Measurements from ENCODE around the gene CAMKV.

Gene CAMKV

DNA sequence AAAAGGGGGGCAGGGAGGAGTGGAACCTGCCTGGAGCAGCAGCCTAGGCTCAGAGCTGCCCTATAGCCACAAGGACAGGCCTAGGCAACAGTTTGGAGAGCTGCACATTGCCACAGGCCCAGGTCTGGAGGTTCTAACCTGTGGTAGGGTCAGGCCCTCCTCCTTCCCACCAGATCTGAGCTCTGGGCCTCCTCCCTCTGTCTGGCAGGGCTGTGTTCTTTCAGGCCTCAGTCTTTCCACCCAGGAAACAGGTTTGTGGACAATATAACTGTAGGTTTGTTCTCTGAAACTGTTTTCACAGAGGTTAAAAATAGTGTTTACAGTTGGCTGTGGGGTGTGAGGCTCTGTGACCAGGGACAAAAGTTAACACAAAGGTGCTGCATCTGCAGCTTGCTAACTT lies 9.0 kb upstream of the CAMKV start:
- Mint-ChIP-seq H3K9me3 (no peaks in the 10 kb centered on the region), H3K27me3 (peaks cover 32% of the 10 kb centered on the region), H3K4me3 (no peak overlapping the region), H3K36me3 (no peaks in the 10 kb centered on the region), H3K27ac (no peak overlapping the region), H3K4me1 (no peaks in the 10 kb centered on the region)
- no peak for DNase-seq
- CTCF ChIA-PET: no interaction called here

DNA sequence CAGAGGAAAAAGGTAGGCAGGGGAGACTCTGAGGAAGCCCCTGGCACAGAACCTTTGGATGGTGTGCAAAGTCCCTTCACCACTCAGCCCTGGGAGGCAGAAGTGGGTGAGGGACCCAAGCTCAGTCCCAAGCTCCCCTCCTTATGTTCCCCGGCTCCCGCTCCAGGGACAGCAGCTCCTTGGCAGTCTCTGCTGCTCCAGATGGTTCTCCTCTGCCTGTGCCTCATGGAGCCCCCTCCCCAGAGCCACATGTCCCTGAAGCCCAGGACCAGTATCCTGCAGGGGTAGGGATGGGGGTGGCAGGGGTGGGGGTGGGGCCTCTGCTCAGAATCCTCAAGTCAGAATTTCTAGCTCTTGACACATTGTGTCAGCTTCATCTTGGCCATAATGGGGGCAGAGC lies 8.0 kb upstream of the CAMKV start:
- H3K27ac Mint-ChIP-seq: no peak overlapping the region
- no peaks in the 10 kb centered on the region for H3K36me3 Mint-ChIP-seq
- CTCF ChIA-PET: no interaction called here
- no peaks in the 10 kb centered on the region for H3K4me1 Mint-ChIP-seq
- no peak for DNase-seq
- H3K27me3 Mint-ChIP-seq: peaks cover 34% of the 10 kb centered on the region
- H3K4me3 Mint-ChIP-seq: no peak overlapping the region
- no peaks in the 10 kb centered on the region for H3K9me3 Mint-ChIP-seq

DNA sequence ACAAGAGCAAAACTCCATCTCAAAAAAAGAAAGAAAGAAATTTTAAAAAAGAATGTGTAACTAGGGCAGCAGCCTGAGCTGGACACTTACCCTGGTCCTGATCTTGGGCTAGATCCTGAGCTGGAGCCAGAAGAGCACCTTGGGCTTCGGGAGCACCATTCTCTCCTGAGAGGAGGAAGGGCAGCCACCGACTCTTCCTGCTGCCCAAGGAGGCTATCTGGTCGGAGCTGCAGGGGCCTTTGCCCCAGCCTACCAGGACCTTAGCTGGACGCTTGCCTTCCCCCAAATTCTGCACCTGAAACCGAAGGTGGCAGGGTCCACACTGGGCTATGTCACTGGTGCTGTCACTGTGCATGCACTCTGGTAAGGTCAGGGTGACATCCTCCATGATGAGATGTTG lies 6.9 kb upstream of the CAMKV start:
- Mint-ChIP-seq H3K9me3 (no peaks in the 10 kb centered on the region), H3K4me1 (no peaks in the 10 kb centered on the region), H3K27ac (no peak overlapping the region), H3K27me3 (peaks cover 35% of the 10 kb centered on the region), H3K36me3 (no peaks in the 10 kb centered on the region), H3K4me3 (no peak overlapping the region)
- CTCF ChIA-PET: no interaction called here
- no peak for DNase-seq

DNA sequence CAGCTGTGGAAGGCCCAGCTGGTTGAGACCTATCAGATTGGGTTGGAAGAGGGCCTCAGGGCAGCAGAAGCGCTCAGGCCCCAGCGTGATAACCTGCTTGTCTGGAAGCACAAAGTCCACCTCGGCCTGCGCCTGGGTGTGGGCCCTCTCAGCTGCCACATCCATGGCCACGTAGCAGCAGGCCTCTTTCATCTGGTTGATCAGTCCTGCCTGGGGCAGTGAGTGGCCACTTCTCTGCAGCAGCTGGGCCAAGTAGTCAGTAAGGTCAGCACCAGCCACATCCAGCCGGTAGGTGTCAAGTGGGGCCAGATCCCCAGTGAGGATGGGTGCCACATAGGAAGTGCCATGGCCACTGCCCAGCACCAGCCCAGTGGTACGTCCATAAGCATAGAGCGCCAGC lies 3.9 kb upstream of the CAMKV start:
- Mint-ChIP-seq H3K36me3 (no peaks in the 10 kb centered on the region), H3K4me1 (no peaks in the 10 kb centered on the region), H3K27ac (no peak overlapping the region), H3K9me3 (no peaks in the 10 kb centered on the region), H3K27me3 (peaks cover 59% of the 10 kb centered on the region), H3K4me3 (no peak overlapping the region)
- CTCF ChIA-PET: no interaction called here
- DNase-seq: no peak

DNA sequence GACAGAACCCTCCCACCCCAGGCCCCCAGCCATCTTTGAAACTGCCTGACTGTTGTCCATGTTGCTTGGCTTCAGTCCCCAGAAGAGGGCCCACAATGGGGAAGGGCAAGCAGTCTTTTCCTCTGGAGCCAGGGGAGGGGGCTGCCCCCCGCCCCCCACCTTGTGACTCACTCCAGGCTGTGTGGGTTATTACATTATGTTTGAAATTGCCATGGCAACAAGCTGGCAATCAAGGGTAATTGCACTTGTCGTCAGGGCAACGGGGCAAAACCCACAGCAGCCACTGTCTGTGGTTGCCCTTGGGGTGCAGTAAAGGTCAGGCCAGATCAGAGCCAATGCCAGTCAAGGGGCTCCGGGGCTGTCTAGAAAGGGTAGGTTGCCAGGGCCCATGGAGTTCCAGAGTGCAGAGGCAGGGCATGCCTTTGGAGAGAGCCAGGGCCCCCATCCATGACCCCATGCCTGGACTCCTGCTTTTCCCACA lies 3.1 kb upstream of the CAMKV start:
- no peaks in the 10 kb centered on the region for H3K9me3 Mint-ChIP-seq
- H3K27me3 Mint-ChIP-seq: peaks cover 67% of the 10 kb centered on the region
- no peak overlapping the region for H3K27ac Mint-ChIP-seq
- CTCF ChIA-PET: interaction anchor here (1.5 kb wide), 1 partner anchor 9 kb away, joined by 4 read pairs; no protein-coding TSS in a partner anchor
- no peaks in the 10 kb centered on the region for H3K36me3 Mint-ChIP-seq
- H3K4me1 Mint-ChIP-seq: no peaks in the 10 kb centered on the region
- H3K4me3 Mint-ChIP-seq: no peak overlapping the region
- no peak for DNase-seq

DNA sequence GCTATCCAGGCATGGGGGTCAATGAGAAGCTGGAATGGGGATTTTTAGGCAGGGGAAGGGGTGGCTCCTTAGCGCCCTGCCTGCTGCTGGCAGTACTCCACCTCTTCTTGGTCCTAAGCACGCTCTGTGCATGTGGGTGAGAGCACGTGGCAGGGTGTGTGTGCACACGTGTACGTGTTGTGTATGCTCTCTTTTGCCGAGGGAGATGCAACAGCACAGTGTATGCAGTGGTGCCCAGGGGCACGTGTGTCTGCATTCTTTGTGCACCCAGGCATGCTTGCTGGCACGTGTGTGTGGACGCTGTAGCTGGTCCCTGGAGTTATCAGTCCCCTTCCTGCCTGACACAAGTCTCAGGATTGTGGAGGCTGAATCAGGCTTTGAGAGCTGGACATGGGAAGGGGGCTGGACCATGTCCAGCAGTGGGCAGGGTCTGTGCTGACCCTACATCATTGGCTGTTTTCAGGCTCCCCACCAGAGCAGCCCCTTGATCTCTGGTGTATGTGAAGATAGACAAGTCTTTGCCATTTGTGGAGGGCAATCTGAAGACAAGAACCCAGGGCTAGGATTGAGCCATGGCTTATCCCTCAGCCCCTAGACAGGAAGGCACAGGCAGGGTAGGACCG lies 1.9 kb upstream of the CAMKV start:
- no peak overlapping the region for H3K27ac Mint-ChIP-seq
- H3K4me1 Mint-ChIP-seq: no peaks in the 10 kb centered on the region
- CTCF ChIA-PET: interaction anchor here (1.5 kb wide), 1 partner anchor 11 kb away, joined by 4 read pairs; no protein-coding TSS in a partner anchor
- DNase-seq: no peak
- no peaks in the 10 kb centered on the region for H3K9me3 Mint-ChIP-seq
- no peak overlapping the region for H3K4me3 Mint-ChIP-seq
- peaks cover 79% of the 10 kb centered on the region for H3K27me3 Mint-ChIP-seq
- no peaks in the 10 kb centered on the region for H3K36me3 Mint-ChIP-seq

DNA sequence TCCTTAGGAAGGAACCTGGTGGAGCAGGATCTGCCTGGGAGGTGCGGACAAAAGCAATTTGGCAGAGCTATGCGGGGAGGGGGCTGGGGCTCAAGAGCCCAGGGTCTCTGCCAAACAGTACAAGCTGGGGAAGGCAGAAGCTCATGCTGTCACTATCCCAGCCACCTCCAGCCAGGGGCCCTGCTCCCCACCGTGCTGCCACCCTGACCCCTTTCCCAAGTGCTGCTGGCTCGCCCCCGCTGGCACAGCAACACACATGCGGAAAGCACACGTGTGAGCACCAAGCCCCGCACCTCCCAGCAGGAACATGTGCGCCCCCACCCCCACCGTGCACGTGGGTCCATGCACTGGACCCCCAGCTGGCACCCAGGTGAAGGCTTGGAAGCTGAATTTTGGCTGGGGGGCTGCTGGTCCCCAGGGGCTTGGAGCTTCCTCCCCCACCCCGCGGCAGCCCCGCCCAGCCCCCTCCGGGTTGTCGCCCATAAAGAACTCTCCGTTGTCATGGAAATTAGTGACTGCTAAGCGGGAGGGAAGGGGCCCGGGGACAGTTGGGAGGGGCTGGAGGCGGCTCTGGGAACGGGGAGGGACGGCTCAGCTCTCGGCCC lies 742 bp downstream of the CAMKV start:
- Mint-ChIP-seq H3K27ac (no peak overlapping the region), H3K9me3 (no peaks in the 10 kb centered on the region), H3K36me3 (no peaks in the 10 kb centered on the region), H3K4me1 (no peaks in the 10 kb centered on the region), H3K4me3 (no peak overlapping the region), H3K27me3 (peaks cover 96% of the 10 kb centered on the region)
- DNase-seq: peak; percentile 33
- CTCF ChIA-PET: interaction anchor here (1.4 kb wide), 1 partner anchor 10 kb away, joined by 3 read pairs; no protein-coding TSS in a partner anchor

DNA sequence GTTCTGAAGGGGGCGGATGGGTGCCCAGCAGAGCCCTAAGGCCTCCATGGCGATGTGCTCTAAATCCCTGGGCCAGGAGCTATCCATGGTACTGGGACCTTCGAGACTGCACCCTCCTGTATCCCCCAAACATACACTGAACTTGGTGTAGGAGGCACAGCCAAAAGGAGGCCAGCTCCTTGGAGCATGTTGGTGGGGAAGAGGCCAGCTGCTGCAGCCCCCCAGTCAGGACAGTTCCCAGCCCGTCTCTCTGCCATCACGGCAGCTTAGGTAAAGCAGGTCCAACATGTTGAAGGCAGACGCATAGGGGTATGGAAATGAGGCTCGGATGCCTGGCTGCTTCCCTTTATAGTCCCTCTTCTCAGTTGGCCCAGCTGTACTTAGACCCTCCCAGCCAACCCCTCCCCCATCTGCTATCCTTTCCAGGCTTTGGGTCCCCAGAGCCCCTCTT lies 1.8 kb downstream of the CAMKV start:
- no peak overlapping the region for H3K27ac Mint-ChIP-seq
- CTCF ChIA-PET: interaction anchor here (1.3 to 1.4 kb wide), 2 partner anchors 11 to 29 kb away, joined by 3 to 5 read pairs; no protein-coding TSS in a partner anchor
- no peaks in the 10 kb centered on the region for H3K36me3 Mint-ChIP-seq
- no peaks in the 10 kb centered on the region for H3K4me1 Mint-ChIP-seq
- peaks cover 98% of the 10 kb centered on the region for H3K27me3 Mint-ChIP-seq
- no peak overlapping the region for H3K4me3 Mint-ChIP-seq
- no peaks in the 10 kb centered on the region for H3K9me3 Mint-ChIP-seq
- DNase-seq: peak; percentile 68

DNA sequence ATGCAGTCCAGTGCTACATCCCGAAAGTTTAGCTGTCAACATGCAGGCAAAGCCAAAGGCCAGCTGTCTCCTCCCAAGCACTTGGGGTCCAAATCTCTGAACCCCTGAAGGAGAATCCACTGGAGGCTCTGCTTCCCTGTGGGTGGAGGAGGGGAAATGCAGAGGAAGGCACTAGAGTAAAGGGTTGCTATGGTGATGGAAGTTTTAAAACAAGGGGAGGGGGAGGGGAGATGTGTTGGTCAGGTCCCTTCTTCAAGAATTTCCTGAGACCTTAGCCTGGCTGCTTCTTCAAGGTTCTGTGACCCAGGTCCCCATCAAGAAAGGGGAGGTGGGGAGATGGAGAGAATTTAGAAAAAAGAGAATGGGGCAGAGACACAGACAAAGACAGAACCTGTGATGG lies 2.3 kb downstream of the CAMKV start:
- DNase-seq: no peak
- CTCF ChIA-PET: interaction anchor here (1.3 kb wide), 1 partner anchor 28 kb away, joined by 5 read pairs; no protein-coding TSS in a partner anchor
- Mint-ChIP-seq H3K36me3 (no peaks in the 10 kb centered on the region), H3K9me3 (no peaks in the 10 kb centered on the region), H3K4me3 (no peak overlapping the region), H3K27me3 (peaks cover 93% of the 10 kb centered on the region), H3K27ac (no peak overlapping the region), H3K4me1 (no peaks in the 10 kb centered on the region)

DNA sequence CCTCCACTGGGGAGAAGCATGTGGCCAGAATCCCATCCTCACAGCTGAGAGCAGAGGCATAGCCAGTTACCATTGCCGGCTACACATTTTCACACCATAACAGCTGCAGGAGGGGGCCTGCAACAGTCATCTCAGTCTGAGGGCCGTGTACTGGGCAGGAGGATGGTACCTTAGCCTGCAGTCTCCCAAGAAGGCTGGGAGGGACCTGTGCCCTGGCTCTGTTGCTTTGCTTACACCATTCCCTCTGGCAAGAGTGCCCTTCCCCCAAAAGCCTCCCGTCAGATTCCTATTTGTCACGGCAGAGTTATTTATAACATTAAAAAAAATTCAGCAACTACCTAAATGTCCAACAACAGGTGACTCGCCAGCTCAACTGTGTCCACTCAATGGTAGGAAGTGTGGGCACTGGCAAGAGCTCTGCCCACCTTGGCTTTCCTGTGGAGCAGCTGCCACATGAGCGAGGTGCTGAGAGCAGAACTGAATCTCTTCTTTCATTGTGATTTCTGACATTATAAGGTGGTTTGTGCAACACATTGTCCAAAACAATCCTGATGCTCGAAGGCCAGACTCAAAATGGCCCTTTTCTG lies 4.4 kb downstream of the CAMKV start:
- no peak overlapping the region for H3K4me3 Mint-ChIP-seq
- peaks cover 83% of the 10 kb centered on the region for H3K27me3 Mint-ChIP-seq
- no peaks in the 10 kb centered on the region for H3K9me3 Mint-ChIP-seq
- no peaks in the 10 kb centered on the region for H3K4me1 Mint-ChIP-seq
- no peak overlapping the region for H3K27ac Mint-ChIP-seq
- no peaks in the 10 kb centered on the region for H3K36me3 Mint-ChIP-seq
- CTCF ChIA-PET: no interaction called here
- DNase-seq: no peak

DNA sequence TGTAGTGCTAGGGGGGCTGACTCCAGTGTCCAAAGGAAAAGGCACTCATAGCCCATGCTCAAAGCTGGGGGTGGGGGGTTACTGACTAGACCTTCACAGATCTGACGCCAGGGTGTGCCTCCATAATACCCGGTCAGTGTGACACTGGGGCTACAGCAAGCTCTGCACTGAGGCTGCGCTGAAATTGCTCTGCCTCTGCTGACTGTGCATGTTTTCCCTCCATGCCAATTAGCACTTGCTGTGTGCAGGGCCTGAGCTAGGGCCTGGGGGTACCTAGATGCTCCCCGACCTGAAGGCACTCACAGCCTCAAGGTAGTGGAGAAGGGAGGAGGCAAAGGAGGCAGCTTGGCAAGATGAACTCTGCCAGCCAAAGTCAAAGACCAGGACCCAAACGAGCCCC lies 5.2 kb downstream of the CAMKV start:
- no peaks in the 10 kb centered on the region for H3K4me1 Mint-ChIP-seq
- H3K9me3 Mint-ChIP-seq: no peaks in the 10 kb centered on the region
- CTCF ChIA-PET: no interaction called here
- no peaks in the 10 kb centered on the region for H3K36me3 Mint-ChIP-seq
- DNase-seq: no peak
- peaks cover 83% of the 10 kb centered on the region for H3K27me3 Mint-ChIP-seq
- no peak overlapping the region for H3K4me3 Mint-ChIP-seq
- no peak overlapping the region for H3K27ac Mint-ChIP-seq

DNA sequence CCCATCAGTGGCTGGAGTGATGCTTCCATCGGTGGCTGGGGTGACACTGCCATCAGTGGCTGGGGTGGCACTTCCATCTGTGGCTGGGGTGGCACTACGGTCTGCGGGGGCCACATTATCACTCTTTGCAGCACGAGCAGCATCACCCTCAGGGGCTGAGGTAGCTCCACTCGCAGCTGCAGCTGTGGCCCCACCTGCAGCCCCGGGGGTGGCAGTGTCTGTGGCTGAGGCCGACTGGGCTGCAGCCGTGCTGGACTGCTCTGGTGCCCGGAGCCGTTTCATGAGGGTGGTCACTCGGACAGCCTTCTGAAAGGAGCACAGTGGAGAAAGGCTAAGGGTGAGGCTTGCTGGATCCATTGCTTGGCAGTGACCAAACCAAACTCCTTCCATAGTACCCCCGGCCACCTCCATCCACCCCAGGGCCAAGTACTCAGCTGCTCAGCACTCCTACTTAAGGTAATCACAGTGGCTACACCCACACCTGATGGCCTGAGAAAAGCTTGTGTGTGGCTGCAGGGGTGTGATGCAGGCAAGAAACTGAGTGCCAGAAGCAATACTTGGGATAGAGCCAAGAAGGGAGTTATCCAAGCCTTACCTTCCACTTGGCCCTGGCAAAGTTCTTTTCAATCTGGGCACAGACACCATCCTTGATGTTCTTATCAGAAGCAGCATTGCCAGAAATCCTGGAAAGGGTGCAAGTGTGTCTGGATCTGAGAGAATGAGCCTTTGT lies 10.0 kb downstream of the CAMKV start:
- Mint-ChIP-seq H3K4me3 (no peak overlapping the region), H3K9me3 (no peaks in the 10 kb centered on the region), H3K27ac (no peak overlapping the region), H3K27me3 (peaks cover 35% of the 10 kb centered on the region), H3K4me1 (peaks cover 19% of the 10 kb centered on the region), H3K36me3 (no peaks in the 10 kb centered on the region)
- CTCF ChIA-PET: no interaction called here
- DNase-seq: no peak

DNA sequence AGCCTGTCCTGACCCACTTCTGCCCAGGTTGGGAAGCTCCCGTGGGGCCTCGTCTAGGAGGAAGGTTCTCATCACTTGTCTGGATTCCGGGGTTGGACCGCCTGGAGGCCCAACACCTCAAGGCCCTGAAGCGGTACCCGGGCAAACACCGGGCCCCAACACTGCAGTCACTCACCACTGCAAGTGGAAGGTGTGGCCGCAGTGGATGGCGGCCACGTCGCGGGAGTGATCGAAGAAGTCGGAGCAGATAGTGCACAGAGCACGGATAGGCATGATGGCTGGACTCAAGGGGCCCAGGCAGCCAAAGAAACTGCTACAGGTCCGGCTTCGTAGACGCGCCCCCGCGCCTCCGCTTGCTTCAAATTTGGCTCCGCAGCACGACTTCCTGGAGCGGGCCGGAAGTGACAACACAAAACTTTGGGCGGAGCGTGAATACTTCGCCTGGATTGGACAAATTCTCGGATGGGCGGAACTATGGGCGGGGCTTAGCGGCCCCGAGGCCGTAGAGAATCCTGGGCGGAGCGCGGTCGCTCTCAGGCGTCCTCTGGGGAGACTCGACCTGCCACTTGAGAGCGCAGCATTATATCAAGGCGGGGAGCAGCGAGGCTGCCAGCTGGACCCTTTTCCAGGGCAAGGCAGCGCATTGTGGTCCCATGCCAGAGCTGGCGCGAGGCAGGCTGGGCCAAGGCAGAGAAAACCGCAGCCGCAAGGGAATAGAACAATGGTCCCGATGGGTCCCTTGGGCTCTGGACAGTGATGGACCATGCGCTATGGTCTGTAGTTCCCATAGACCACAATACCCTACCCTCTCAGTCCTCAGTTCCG lies 13.3 kb downstream of the CAMKV start, which contains the start of gene TRAIP:
TSS of gene TRAIP (minus strand) at position 384 of the 825 bp plus-strand sequence. CDS start at position 273, 111 bp downstream.
- Mint-ChIP-seq H3K27ac (peak within 1 kb of the TSS; percentile 86), H3K27me3 (peaks cover 11% of the 10 kb centered on the region)
- CTCF ChIA-PET: interaction anchor here (3.7 kb wide), 1 partner anchor 17 kb away, joined by 24 read pairs; no protein-coding TSS in a partner anchor

More for the DNA sequence above, 13.3 kb downstream of the CAMKV start, which contains the start of gene TRAIP:
- peak; percentile 97 for DNase-seq
- H3K9me3 Mint-ChIP-seq: no peaks in the 10 kb centered on the region
- H3K36me3 Mint-ChIP-seq: peaks cover 2% of the 10 kb centered on the region
- peak within 1 kb of the TSS; percentile 96 for H3K4me3 Mint-ChIP-seq
- H3K4me1 Mint-ChIP-seq: peaks cover 27% of the 10 kb centered on the region

All from activated naive CD4-positive, alpha-beta T cell treated with anti-CD3 and anti-CD28 coated beads, Interleukin-2, amount 10 ng/mL, durations not matched to agents 7 days and 5 days (primary cell).